IMR-90 (cell line): ENCODE results near the gene TRA2A. TPM values are rescaled to one million over a fixed set of nuclear protein-coding genes. Genes with fewer than 3 reads are reported as not detected.
"Not testable (repeated sequence)": the region's sequence is repeated elsewhere in the genome, so short reads cannot be mapped to it uniquely, and the experiment has no call there.

Source experiments
- ATAC-seq: fragments of 200-7000 bp; cut with Tn5 transposase; 2 replicates; pipeline ENCODE4 v1.9.1; 2020; ENCODE audit warnings: low read depth, mild to moderate bottlenecking, moderate library complexity
- BruUV-seq: library from RNA; stranded (reverse); fragments of 400-500 nt; replicated peaks from 2 replicates; lab custom pipeline; 2021; lab: Mats Ljungman, UMichigan
- CTCF ChIA-PET: fragments of 300-600 bp; formaldehyde crosslinking; extraction: SDS; loops from one replicate; lab custom pipeline; 2021; ENCODE audit warnings: antibody characterized with exemption; lab: Yijun Ruan, JAX
- POLR2A ChIA-PET: fragments of 300-600 bp; sonication (Branson Sonifier 250); formaldehyde crosslinking; loops from one replicate; lab custom pipeline; 2022; ENCODE audit warnings: antibody characterized with exemption; ENCODE audit not compliant: unreplicated experiment; lab: Charles Lee
- DNase-seq: peaks from one replicate; pipeline ENCODE4 v3.0.0; 2013
- H2AFZ ChIP-seq: replicated peaks from 2 replicates; pipeline ENCODE3; 2013; ENCODE audit warnings: low read length, mild to moderate bottlenecking; ENCODE audit not compliant: poor library complexity
- H2AK5ac ChIP-seq: 2 replicates; pipeline ENCODE4 v1.6.1; 2013; ENCODE audit warnings: low read depth, low read length, inconsistent platforms
- H2AK9ac ChIP-seq: replicated peaks from 2 replicates; pipeline ENCODE3; 2013; ENCODE audit warnings: mild to moderate bottlenecking, low read depth, low read length, moderate library complexity; ENCODE audit not compliant: poor library complexity
- H2BK120ac ChIP-seq: 2 replicates; pipeline ENCODE4 v1.6.1; 2013; ENCODE audit warnings: low read depth, low read length, inconsistent platforms
- H2BK15ac ChIP-seq: 3 replicates; pipeline ENCODE4 v1.6.1; 2013; ENCODE audit warnings: low read depth, low read length, inconsistent platforms
- H2BK20ac ChIP-seq: 2 replicates; pipeline ENCODE4 v1.6.1; 2013; ENCODE audit warnings: low read depth, mild to moderate bottlenecking, inconsistent platforms, low read length, moderate library complexity
- H2BK5ac ChIP-seq: 2 replicates; pipeline ENCODE4 v1.6.1; 2013; ENCODE audit warnings: mild to moderate bottlenecking, low read depth, low read length, inconsistent platforms; ENCODE audit not compliant: poor library complexity, severe bottlenecking
- H3K14ac ChIP-seq: replicated peaks from 2 replicates; pipeline ENCODE4 v1.6.1; 2013; ENCODE audit warnings: low read depth, low read length, inconsistent platforms
- H3K18ac ChIP-seq: 2 replicates; pipeline ENCODE4 v1.6.1; 2013; ENCODE audit warnings: low read depth, low read length, control low read depth
- H3K23ac ChIP-seq: 2 replicates; pipeline ENCODE4 v1.6.1; 2013; ENCODE audit warnings: low read depth, low read length, inconsistent platforms
- H3K27ac ChIP-seq: 2 replicates; pipeline ENCODE4 v1.5.1; 2013; ENCODE audit warnings: mild to moderate bottlenecking, control low read depth, low read length; ENCODE audit not compliant: insufficient read depth
- H3K27me3 ChIP-seq: 2 replicates; pipeline ENCODE4 v1.6.1; 2013; ENCODE audit warnings: low read length; ENCODE audit not compliant: control insufficient read depth, insufficient read depth
- H3K36me3 ChIP-seq: 2 replicates; pipeline ENCODE4 v1.6.1; 2013; ENCODE audit warnings: low read length, mixed read lengths; ENCODE audit not compliant: control insufficient read depth, insufficient read depth
- H3K4ac ChIP-seq: 2 replicates; pipeline ENCODE4 v1.6.1; 2013; ENCODE audit warnings: low read depth, low read length, inconsistent platforms
- H3K4me1 ChIP-seq: 2 replicates; pipeline ENCODE4 v1.6.1; 2013; ENCODE audit warnings: low read length, mixed read lengths; ENCODE audit not compliant: control insufficient read depth, insufficient read depth
- H3K4me2 ChIP-seq: 2 replicates; pipeline ENCODE4 v1.6.1; 2013; ENCODE audit warnings: low read depth, mild to moderate bottlenecking, control low read depth, low read length, moderate library complexity
- H3K4me3 ChIP-seq: 2 replicates; pipeline ENCODE4 v1.5.1; 2013; ENCODE audit warnings: low read depth, mild to moderate bottlenecking, control low read depth, low read length, moderate library complexity; ENCODE audit not compliant: insufficient read depth
- H3K56ac ChIP-seq: 2 replicates; pipeline ENCODE4 v1.6.1; 2013; ENCODE audit warnings: low read length, inconsistent platforms; ENCODE audit not compliant: insufficient read depth; ENCODE audit errors: extremely low read depth
- H3K79me1 ChIP-seq, 2 experiments: 2 replicates each; pipeline ENCODE4 v1.6.1; 2013; ENCODE audit warnings: low read length in 2 of 2, inconsistent platforms in 1 of 2, low read depth in 1 of 2
- H3K9ac ChIP-seq: 2 replicates; pipeline ENCODE4 v1.6.1; 2013; ENCODE audit warnings: low read depth, low read length, control low read depth
- H3K9me1 ChIP-seq: 2 replicates; pipeline ENCODE4 v1.6.1; 2013; ENCODE audit warnings: low read length, inconsistent platforms; ENCODE audit not compliant: insufficient read depth
- H3K9me3 ChIP-seq: 2 replicates; pipeline ENCODE4 v1.6.1; 2013; ENCODE audit warnings: low read length; ENCODE audit not compliant: control insufficient read depth, insufficient read depth
- H4K20me1 ChIP-seq: 2 replicates; pipeline ENCODE4 v1.6.1; 2013; ENCODE audit warnings: low read length, inconsistent platforms; ENCODE audit not compliant: insufficient read depth
- H4K5ac ChIP-seq: 2 replicates; pipeline ENCODE4 v1.6.1; 2013; ENCODE audit warnings: mild to moderate bottlenecking, low read depth, low read length, control low read depth
- H4K8ac ChIP-seq, 2 experiments: 2 replicates each; pipeline ENCODE4 v1.6.1; 2013; ENCODE audit warnings: low read depth in 2 of 2, low read length in 2 of 2, control low read depth in 1 of 2, inconsistent platforms in 1 of 2
- H4K91ac ChIP-seq: 2 replicates; pipeline ENCODE4 v1.6.1; 2013; ENCODE audit warnings: low read depth, low read length, inconsistent platforms; ENCODE audit not compliant: insufficient read depth
- WGBS, 2 experiments: methylation state at CpG; one replicate each; pipeline versions ENCODE4 v1.1.5 to v1.1.7; 2013; ENCODE audit warnings: missing lambda C conversion rate in 2 of 2; ENCODE audit not compliant: insufficient read length in 1 of 2; ENCODE audit errors: extremely low coverage in 2 of 2; 5-methylcytosine and 5-hydroxymethylcytosine counted together
- dilution Hi-C: fragments of 300-500 bp; cut with HindIII; formaldehyde crosslinking; loops from one replicate; pipeline ENCODE4 v1.14.3; 2018; ENCODE audit warnings: low sequenced_read_pairs; ENCODE audit not compliant: unreplicated experiment
- in situ Hi-C: fragments of 300-500 bp; cut with MboI; formaldehyde crosslinking; loops from 3 replicates; pipeline ENCODE4 v1.14.3; 2019; ENCODE audit warnings: low sequenced_read_pairs, inconsistent platforms, mixed read lengths
- intact Hi-C: fragments of 100-400 bp; cut with micrococcal nuclease; formaldehyde crosslinking; loops from 2 replicates; pipeline ENCODE4 v1.10.0; 2022
- polyA plus RNA-seq, 3 experiments: library from polyadenylated mRNA; depleted of rRNA; stranded (reverse); fragments of >200 nt; gene quantifications; 2 replicates each; pipeline ENCODE4 v1.2.3, GENCODE V29; 2012; ENCODE audit warnings: low replicate concordance in 1 of 3
- total RNA-seq: library from RNA; depleted of rRNA; stranded (reverse); fragments of >200 nt; gene quantifications from 2 replicates; pipeline ENCODE4 v1.2.3, GENCODE V29; 2012

TRA2A gene
- total and polyA plus RNA-seq, 2 of the 4 experiments (the other 2 are of a cell fraction), result 44.3 to 77.3 TPM

GRCh38 chr7:23525611-23526010 is 6.2 kb downstream of the TRA2A start:
- H2AK9ac ChIP-seq, dilution Hi-C loops, H3K9ac ChIP-seq, H2BK120ac ChIP-seq, H4K8ac ChIP-seq, H3K18ac ChIP-seq, POLR2A ChIA-PET, H3K4me1 ChIP-seq, H3K56ac ChIP-seq, H3K4me3 ChIP-seq, ATAC-seq, H3K9me1 ChIP-seq, H3K36me3 ChIP-seq, H3K23ac ChIP-seq, H2BK5ac ChIP-seq, H3K14ac ChIP-seq, H3K9me3 ChIP-seq, CTCF ChIA-PET, H4K5ac ChIP-seq, H3K27ac ChIP-seq, intact Hi-C loops, H3K27me3 ChIP-seq, H3K4ac ChIP-seq, H2AK5ac ChIP-seq, BruUV-seq, H2AFZ ChIP-seq, H2BK20ac ChIP-seq, H3K4me2 ChIP-seq, DNase-seq, H4K91ac ChIP-seq, H2BK15ac ChIP-seq: not testable (repeated sequence)
- in situ Hi-C loops, result loop anchor here (25.0 kb wide), 1 partner anchor 1587 kb away; no protein-coding TSS in a partner anchor
- Histone ChIP-seq H3K79me1 (peaks cover 4 to 14% of the 10 kb centered on the region in 2 experiments; a peak in 3 of 4 replicates), H4K20me1 (peaks cover 96% of the 10 kb centered on the region)
- 93% methylated on average over 3 of the region's 7 CpGs; no CpG with 5 or more reads in 1 of the 2 experiments for WGBS, 2 experiments
